Activated naive CD8-positive, alpha-beta T cell treated with anti-CD3 and anti-CD28 coated beads, Interleukin-2, amount 50 U/mL, for 16 hours (primary cell): ENCODE measurements around the gene RNF166.

Experiments used
- DNase-seq: peaks from one replicate; pipeline ENCODE4 v3.0.0-alpha.2; 2020; ENCODE audit warnings: low read depth, low spot score

The RNF166 gene

GRCh38 chr16:88652762-88653063 lies 53.5 kb downstream of the RNF166 start:
- DNase-seq = no peak

GRCh38 chr16:88651989-88652761 lies 54.0 kb downstream of the RNF166 start:
- no peak for DNase-seq

GRCh38 chr16:88651276-88651988 lies 54.8 kb downstream of the RNF166 start:
- DNase-seq = no peak

GRCh38 chr16:88650749-88651275 lies 55.4 kb downstream of the RNF166 start, which contains the start of gene CYBA:
Gene CYBA (minus strand): TSS chr16:88651053. CDS start chr16:88651013, 40 bp downstream.
- peak; percentile 49 for DNase-seq

GRCh38 chr16:88649924-88650748 lies 56.1 kb downstream of the RNF166 start:
- DNase-seq = no peak

- DNase-seq = no peak
Observed at GRCh38 chr16:88649195-88649923, 56.8 kb downstream of the RNF166 start.

- no peak for DNase-seq
Observed at GRCh38 chr16:88647178-88648070, 58.8 kb downstream of the RNF166 start.
